ENCODE measurements around the gene GPD2.

DNA sequence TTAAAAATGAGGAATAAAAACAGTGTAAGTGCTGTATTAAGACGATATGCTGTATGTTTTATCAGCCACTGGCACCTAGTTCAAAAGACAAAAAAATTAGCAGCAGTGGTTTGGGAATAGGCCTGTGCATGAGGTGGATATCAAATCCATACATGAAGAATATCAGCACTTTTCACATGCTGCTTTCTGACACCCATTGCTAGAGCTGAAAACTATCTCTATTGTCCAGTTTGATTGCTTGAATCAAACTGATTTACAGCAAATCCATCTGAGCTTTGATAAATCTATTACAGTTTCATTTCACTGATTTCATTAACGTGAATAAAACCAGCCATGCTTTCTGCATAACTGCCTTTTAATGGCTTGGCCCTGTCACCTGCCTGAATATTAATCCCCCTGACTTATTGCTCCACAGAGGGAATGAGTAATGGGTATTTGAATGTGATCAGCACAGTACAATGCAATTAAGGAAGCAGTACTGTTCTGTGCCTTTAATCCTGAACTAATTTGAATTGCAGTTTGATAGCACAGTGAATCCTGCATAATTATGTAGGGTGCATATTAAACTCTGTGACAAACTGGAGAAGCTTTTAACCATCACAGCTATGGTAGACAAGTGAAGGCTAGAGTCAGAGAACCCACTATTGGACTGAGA lies 154.0 kb downstream of the GPD2 start:
- TF ChIP-seq, protein P1, sequence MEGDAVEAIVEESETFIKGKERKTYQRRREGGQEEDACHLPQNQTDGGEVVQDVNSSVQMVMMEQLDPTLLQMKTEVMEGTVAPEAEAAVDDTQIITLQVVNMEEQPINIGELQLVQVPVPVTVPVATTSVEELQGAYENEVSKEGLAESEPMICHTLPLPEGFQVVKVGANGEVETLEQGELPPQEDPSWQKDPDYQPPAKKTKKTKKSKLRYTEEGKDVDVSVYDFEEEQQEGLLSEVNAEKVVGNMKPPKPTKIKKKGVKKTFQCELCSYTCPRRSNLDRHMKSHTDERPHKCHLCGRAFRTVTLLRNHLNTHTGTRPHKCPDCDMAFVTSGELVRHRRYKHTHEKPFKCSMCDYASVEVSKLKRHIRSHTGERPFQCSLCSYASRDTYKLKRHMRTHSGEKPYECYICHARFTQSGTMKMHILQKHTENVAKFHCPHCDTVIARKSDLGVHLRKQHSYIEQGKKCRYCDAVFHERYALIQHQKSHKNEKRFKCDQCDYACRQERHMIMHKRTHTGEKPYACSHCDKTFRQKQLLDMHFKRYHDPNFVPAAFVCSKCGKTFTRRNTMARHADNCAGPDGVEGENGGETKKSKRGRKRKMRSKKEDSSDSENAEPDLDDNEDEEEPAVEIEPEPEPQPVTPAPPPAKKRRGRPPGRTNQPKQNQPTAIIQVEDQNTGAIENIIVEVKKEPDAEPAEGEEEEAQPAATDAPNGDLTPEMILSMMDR (IDR thresholded peaks at IDR 0.05; ENCODE audit: low read depth, low read length) = no peak
- TF ChIP-seq POLR2A (IDR thresholded peaks at IDR 0.05; ENCODE audit: extremely low read depth, insufficient read length) = no peak
